RWPE1 (cell line): ENCODE data around the gene GOLGA8B.
A peak's percentile ranks its signal among the peaks of the same experiment; 100 is the strongest.
"Not testable (repeated sequence)": the region's sequence is repeated elsewhere in the genome, so short reads cannot be mapped to it uniquely, and the experiment has no call there.

Source experiments
- CTCF ChIA-PET: fragments of 350-600 bp; sonication (Branson Sonifier 250); formaldehyde crosslinking; extraction: SDS; loops from one replicate; lab custom pipeline; 2021; lab: Yijun Ruan, JAX
- POLR2A ChIA-PET: fragments of 400-600 bp; formaldehyde crosslinking; extraction: SDS; loops from one replicate; lab custom pipeline; 2020; ENCODE audit warnings: antibody characterized with exemption; ENCODE audit not compliant: low non-redundant PET; lab: Yijun Ruan, JAX
- DNase-seq: peaks from one replicate; pipeline ENCODE4 v3.0.0; 2012; ENCODE audit warnings: low spot score
- H3K27ac ChIP-seq: fragments of 450-650 bp; 2 replicates; pipeline ENCODE4 v1.5.1; 2017
- TF ChIP-seq, protein P1 (sequence below): fragments of 450-650 bp; conservative IDR thresholded peaks from 2 replicates; pipeline ENCODE4 v1.5.1; 2017; ENCODE audit warnings: low read depth, mild to moderate bottlenecking

Gene GOLGA8B

DNA sequence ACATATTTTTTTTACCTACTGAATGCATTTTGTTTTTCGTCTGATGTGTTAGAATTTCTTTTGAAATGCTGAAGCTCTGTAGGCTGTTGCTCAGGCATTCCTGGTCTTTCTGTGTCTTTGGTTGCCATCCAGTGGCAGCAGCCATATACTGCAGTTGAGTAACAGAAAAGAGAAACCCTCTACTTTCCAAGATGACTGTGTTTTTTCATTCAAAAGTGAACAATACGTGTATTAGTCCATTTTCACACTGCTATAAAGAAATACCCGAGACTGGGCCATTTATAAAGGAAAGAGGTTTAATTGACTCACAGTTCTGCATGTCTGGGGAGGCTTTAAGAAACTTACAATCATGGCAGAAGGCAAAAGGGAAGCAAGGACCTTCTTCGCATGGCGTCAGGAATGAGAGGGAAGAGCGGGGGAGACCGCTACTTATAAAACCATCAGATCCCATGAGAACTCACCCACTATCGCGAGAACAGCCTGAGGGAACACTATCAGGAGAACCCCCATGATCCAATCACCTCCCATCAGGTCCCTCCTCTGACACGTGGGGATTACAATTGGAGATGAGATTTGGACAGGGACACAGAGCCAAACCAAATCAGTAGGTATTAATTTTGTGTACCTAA lies 4.7 kb upstream of the GOLGA8B start:
- DNase-seq, result peak; percentile 67
- ChIA-PET CTCF (interaction anchor here (0.6 to 0.9 kb wide), 3 partner anchors 22 to 341 kb away, joined by 3 to 4 read pairs (median 3); no protein-coding TSS in a partner anchor), POLR2A (no interaction called here)
- TF ChIP-seq, protein P1, sequence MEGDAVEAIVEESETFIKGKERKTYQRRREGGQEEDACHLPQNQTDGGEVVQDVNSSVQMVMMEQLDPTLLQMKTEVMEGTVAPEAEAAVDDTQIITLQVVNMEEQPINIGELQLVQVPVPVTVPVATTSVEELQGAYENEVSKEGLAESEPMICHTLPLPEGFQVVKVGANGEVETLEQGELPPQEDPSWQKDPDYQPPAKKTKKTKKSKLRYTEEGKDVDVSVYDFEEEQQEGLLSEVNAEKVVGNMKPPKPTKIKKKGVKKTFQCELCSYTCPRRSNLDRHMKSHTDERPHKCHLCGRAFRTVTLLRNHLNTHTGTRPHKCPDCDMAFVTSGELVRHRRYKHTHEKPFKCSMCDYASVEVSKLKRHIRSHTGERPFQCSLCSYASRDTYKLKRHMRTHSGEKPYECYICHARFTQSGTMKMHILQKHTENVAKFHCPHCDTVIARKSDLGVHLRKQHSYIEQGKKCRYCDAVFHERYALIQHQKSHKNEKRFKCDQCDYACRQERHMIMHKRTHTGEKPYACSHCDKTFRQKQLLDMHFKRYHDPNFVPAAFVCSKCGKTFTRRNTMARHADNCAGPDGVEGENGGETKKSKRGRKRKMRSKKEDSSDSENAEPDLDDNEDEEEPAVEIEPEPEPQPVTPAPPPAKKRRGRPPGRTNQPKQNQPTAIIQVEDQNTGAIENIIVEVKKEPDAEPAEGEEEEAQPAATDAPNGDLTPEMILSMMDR, result peak; percentile 91
- no peak overlapping the region for H3K27ac ChIP-seq

DNA sequence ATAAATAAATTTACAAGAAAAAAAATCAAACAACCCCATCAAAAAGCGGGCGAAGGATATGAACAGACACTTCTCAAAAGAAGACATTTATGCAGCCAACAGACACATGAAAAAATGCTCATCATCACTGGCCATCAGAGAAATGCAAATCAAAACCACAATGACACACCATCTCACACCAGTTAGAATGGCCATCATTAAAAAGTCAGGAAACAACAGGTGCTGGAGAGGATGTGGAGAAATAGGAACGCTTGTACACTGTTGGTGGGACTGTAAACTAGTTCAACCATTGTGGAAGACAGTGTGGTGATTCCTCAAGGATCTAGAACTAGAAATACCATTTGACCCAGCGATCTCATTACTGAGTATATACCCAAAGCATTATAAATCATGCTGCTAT lies 2.5 kb upstream of the GOLGA8B start:
- CTCF ChIA-PET, POLR2A ChIA-PET, DNase-seq, H3K27ac ChIP-seq: not testable (repeated sequence)

DNA sequence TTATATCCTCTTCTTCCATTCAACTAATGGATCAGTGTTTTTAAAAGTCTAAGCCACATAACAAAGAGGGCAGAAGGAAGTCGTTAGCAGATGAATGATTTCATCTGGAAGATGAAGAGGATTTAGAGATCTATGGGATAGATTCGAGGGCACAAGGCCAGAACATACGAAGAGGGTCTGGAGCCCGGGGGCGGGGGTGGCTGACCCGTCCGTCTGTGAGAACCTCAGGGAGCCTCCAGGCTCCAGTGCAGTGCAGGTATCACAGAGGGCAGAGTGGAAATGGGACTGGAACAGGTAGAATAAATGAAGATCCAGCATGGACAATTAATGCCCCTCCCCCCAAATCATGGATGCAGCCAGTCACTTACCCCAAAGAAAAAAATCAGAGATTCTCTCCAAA lies 1.5 kb upstream of the GOLGA8B start:
- POLR2A ChIA-PET, result no interaction called here
- CTCF ChIA-PET, result no interaction called here

DNA sequence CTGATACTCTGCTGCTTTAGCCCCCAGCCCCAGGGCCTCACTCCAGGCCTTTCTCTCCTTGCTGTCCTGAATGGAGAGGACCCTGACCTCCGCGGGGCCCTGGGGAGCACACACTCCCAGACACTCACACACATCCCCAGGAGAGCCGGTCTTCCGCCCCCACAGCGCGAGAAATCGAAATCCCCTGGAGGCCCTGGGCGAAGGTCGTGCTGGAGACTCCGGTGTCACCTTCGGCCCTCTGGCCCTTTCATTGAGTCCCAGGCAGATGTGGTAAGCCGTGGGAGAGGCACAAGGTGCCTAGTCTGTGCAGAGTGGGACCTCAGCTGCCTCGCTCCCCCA lies 848 bp upstream of the GOLGA8B start:
- POLR2A ChIA-PET, result no interaction called here

More for the DNA sequence above, 1.5 kb upstream of the GOLGA8B start:
- H3K27ac ChIP-seq, result no peak overlapping the region
- no peak for DNase-seq
- TF ChIP-seq, protein P1, result no peak

DNA sequence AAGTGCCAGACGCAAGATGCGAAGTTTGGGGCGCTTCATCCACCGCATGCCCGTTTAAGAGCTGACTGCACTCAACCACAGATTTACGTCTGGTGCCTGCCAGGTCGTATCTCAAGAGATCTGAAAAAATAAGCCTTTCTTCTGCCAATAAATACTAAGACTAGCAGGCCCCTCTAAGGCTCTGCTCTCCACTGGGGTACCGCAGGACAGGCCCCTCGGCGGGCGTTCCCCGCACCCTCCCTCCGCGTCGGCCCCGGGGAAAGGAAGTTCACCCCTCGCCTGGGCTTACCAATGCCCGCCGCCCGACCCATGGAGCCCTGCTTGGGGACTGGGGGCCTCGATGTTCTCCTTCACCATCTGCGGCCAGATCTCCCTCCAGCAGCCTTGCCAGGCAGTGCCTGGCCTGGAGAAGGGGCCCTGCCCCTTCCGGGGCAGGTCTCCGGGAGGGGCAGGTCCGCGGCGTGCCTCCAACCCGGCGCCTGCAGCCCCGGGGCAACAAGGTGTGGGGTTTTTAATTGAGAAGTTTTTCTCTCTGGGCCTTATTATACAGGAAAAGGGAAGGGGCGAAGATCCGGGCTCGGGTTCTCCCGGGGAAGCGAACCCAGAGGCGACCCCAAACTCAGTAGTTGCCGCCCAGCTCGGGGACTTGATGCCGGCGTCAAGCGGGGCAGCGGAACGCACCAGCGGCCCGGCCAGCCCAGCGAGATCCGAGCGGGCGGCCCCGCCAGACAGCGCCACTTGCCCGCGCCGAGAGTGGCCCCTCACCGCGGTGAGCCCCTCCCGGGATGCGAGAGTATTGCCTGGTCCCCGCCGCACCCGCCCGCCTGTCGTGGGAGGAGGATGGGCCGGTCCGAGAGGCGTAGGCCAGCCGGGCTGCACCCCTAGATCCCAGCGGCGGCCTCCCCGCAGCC lies 735 bp downstream of the GOLGA8B start:
- DNase-seq, result peak; percentile 46
- POLR2A ChIA-PET, result interaction anchor here (0.5 to 0.9 kb wide), 2 partner anchors 144 to 240 kb away, joined by 3 to 4 read pairs; partner anchors contain the start of genes NOP10 and NUTM1
- peak overlapping the region; percentile 74 for H3K27ac ChIP-seq
- TF ChIP-seq, protein P1, result no peak
- CTCF ChIA-PET, result interaction anchor here (0.6 to 0.7 kb wide), 2 partner anchors 240 to 853 kb away, joined by 3 read pairs; no protein-coding TSS in a partner anchor

More for the DNA sequence above, 848 bp upstream of the GOLGA8B start:
- CTCF ChIA-PET, result no interaction called here
- DNase-seq, result no peak
- TF ChIP-seq, protein P1, result no peak
- H3K27ac ChIP-seq, result peak overlapping the region; percentile 74

DNA sequence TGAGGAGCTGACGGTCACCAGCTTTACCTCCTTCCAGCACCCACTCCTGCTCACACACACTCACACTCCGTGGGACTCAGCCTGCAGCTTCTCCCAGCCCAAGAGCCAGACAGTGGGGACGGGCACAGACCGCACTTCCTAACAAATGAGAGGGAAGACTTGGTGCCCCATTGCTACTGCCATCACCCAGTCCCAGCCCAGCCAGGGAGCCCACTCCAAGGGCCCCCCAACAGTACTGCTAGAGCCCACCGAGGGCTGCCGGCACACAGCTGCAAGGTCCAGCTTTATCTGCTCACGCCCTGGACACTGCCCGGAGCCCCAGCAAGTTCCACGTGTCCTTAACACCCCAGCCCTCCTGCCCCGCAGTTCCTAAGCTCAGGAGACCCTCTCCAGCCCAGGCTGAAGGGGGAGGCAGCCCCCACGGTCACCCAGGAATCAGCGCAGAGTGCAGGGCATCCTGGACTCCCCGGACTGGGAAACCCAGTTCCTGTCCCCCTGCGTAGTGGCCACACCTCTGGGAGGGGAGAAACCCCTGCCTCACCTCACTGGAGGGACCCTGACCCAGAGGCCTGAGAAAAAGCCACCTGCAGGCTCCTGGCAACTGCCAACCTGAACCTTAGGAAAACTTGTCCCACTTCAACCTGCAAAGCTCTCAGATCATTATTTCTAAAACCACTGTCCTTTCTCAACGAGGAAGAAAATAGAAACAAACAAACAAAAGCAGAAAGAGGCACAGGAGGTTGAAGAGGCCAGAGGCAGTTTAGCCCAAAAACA lies 1.6 kb downstream of the GOLGA8B start:
- peak overlapping the region; percentile 74 for H3K27ac ChIP-seq
- POLR2A ChIA-PET, DNase-seq: not testable (repeated sequence)
- CTCF ChIA-PET, result interaction anchor here (0.7 kb wide), 1 partner anchor 852 kb away, joined by 3 read pairs; no protein-coding TSS in a partner anchor

DNA sequence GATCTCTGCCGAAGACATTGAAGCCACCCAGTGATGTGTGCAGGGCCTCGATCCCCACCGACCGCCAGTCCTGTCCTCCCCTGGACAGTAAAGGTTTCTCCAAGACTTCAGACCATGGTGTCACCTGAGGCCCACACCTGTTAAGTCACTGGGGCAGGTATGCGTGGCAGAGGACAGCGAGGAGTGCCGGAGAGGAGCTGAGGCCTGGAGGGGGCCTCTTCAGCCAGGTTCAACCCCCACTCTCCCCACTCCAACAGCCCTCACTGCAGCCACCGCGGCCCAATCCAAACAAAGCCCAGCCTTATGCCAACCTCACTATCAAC lies 2.4 kb downstream of the GOLGA8B start:
- CTCF ChIA-PET, result no interaction called here
- TF ChIP-seq, protein P1, result no peak
- no peak overlapping the region for H3K27ac ChIP-seq
- POLR2A ChIA-PET, result no interaction called here
- no peak for DNase-seq

DNA sequence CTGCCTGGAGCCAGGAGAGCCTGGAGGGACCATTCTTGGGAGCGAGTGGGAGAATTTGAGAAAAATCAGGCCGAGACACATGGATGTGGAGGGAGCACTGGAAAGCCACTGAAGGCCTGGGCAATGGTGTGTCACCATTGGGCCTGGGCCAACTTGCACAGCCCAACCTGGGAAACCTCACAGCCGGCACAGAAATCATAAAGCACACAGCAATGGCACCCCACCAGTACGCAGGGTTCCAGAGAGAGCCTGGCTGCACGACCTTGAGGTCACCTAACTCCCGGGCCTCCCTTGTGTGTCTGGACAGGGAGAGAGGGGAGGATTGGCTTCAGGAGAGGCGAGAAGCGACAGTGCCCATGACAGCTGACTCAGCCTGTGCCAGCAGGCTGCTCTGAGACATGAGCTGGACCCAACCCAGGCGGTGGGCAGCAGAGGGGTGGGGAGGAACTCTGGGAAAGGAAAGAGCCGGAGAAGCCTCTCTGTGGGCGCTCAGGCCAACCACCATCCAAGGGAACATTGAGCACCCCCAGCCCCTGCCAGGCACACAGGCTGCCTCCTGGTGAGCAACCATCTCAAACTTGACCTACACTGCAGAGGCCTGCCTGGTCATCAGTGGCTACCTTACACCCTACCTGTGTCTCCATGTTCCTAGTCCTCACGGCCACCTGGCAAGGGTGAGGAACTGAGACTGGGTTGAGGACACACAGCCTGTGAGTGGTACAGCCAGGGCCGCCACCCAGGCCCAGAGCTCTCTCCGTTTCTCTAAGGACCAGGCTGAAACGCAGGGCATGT lies 3.0 kb downstream of the GOLGA8B start:
- 0 out of 2 replicates have a peak overlapping the region, but pooled peaks have one; percentile 10 for H3K27ac ChIP-seq
- POLR2A ChIA-PET, CTCF ChIA-PET, DNase-seq: not testable (repeated sequence)
